ENCODE data around the gene USP3.

- TF ChIP-seq CTCF (IDR thresholded peaks at IDR 0.05) (no peak), POLR2A (IDR thresholded peaks at IDR 0.05) (no peak)
These were observed 70.9 kb downstream of the USP3 start for GRCh38 chr15:63575312-63575711.
